GM23248 (cell line): Measurements from ENCODE around the gene CGB3. TPM values are rescaled to one million over a fixed set of nuclear protein-coding genes. Genes with fewer than 3 reads are reported as not detected.

ENCODE experiments used
- DNase-seq: peaks from one replicate; pipeline ENCODE4 v3.0.0-alpha.2; 2015
- H2AFZ ChIP-seq: fragments of 200-600 bp; sonication (generic); 2 replicates; pipeline ENCODE4 v1.6.1; 2016; ENCODE audit warnings: antibody characterized with exemption
- H3F3A ChIP-seq: fragments of 200-600 bp; sonication (generic); 2 replicates; pipeline ENCODE4 v1.6.1; 2016; ENCODE audit warnings: mild to moderate bottlenecking, antibody characterized with exemption, mixed run types; ENCODE audit not compliant: insufficient read depth
- H3K27ac ChIP-seq: fragments of 200-600 bp; sonication (generic); 2 replicates; pipeline ENCODE4 v1.5.1; 2016; ENCODE audit warnings: mild to moderate bottlenecking
- H3K27me3 ChIP-seq: fragments of 200-600 bp; sonication (generic); replicated peaks from 2 replicates; pipeline ENCODE4 v1.6.1; 2016; ENCODE audit warnings: mild to moderate bottlenecking; ENCODE audit not compliant: insufficient read depth
- H3K36me3 ChIP-seq: fragments of 200-600 bp; sonication (generic); 2 replicates; pipeline ENCODE4 v1.6.1; 2016; ENCODE audit warnings: low read depth, mild to moderate bottlenecking
- H3K4me1 ChIP-seq: fragments of 200-600 bp; sonication (generic); 2 replicates; pipeline ENCODE4 v1.6.1; 2016; ENCODE audit warnings: mild to moderate bottlenecking; ENCODE audit not compliant: insufficient read depth
- H3K4me2 ChIP-seq: fragments of 200-600 bp; sonication (generic); one replicate; pipeline ENCODE4 v1.6.1; 2016; ENCODE audit warnings: mild to moderate bottlenecking; ENCODE audit not compliant: unreplicated experiment
- H3K4me3 ChIP-seq: fragments of 200-600 bp; sonication (generic); 2 replicates; pipeline ENCODE4 v1.5.1; 2016; ENCODE audit warnings: mild to moderate bottlenecking
- H3K79me2 ChIP-seq: fragments of 200-600 bp; sonication (generic); 2 replicates; pipeline ENCODE4 v1.6.1; 2016; ENCODE audit warnings: mild to moderate bottlenecking; ENCODE audit not compliant: insufficient read depth
- H3K9ac ChIP-seq: fragments of 200-600 bp; sonication (generic); 2 replicates; pipeline ENCODE4 v1.6.1; 2016; ENCODE audit warnings: mild to moderate bottlenecking
- H3K9me2 ChIP-seq: fragments of 200-600 bp; sonication (generic); 2 replicates; pipeline ENCODE4 v1.6.1; 2016; ENCODE audit warnings: mixed run types, mild to moderate bottlenecking, moderate library complexity; ENCODE audit not compliant: insufficient read depth
- H3K9me3 ChIP-seq: fragments of 200-600 bp; sonication (generic); one replicate; pipeline ENCODE4 v1.6.1; 2017; ENCODE audit warnings: low read depth
- H4K20me1 ChIP-seq: fragments of 200-600 bp; sonication (generic); 2 replicates; pipeline ENCODE4 v1.6.0; 2016; ENCODE audit not compliant: insufficient read depth
- EZH2 ChIP-seq: fragments of 200-600 bp; sonication (generic); IDR thresholded peaks from 2 replicates; pipeline ENCODE4 v1.6.1; 2018; ENCODE audit warnings: antibody characterized with exemption, mild to moderate bottlenecking; ENCODE audit not compliant: insufficient read depth, poor library complexity, severe bottlenecking
- EZH2phosphoT487 ChIP-seq: fragments of 200-600 bp; sonication (generic); IDR thresholded peaks from 2 replicates; pipeline ENCODE4 v1.6.1; 2018; ENCODE audit warnings: antibody characterized with exemption, moderate library complexity, mild to moderate bottlenecking, low read depth; ENCODE audit not compliant: insufficient read depth
- WGBS, 2 experiments: methylation state at CpG; one replicate each; pipeline ENCODE4 v1.1.6; 2015 to 2017; ENCODE audit warnings: low lambda C conversion rate in 2 of 2, low coverage in 1 of 2; ENCODE audit errors: missing lambda C conversion rate in 2 of 2; 5-methylcytosine and 5-hydroxymethylcytosine counted together
- in situ Hi-C: fragments of 300-500 bp; cut with MboI; formaldehyde crosslinking; loops from 2 replicates; pipeline ENCODE4 v1.15.0; 2020
- polyA plus RNA-seq: library from polyadenylated mRNA; unstranded; fragments of >200 nt; fragmentation: Nextera tagmentation; extraction: Ambion mirVana; gene quantifications from 2 replicates; pipeline ENCODE4 v1.2.1, GENCODE V29; 2016
- total RNA-seq: library from RNA; depleted of rRNA; stranded (reverse); fragments of >200 nt; shearing (Covaris generic); gene quantifications from 2 replicates; pipeline ENCODE4 v1.2.3, GENCODE V29; 2014

Gene CGB3
- total and polyA plus RNA-seq, 2 experiments from 2014 or later: 0.76 TPM; not detected in 1

GRCh38 chr19:49014123-49014869 lies 9.8 kb downstream of the CGB3 start:
- Histone ChIP-seq H4K20me1 (no peaks in the 10 kb centered on the region), H3K27ac (no peak overlapping the region), H3K4me1 (peaks cover 9% of the 10 kb centered on the region), H3K79me2 (no peaks in the 10 kb centered on the region), H2AFZ (no peak overlapping the region), H3K9me2 (no peaks in the 10 kb centered on the region), H3K27me3 (no peaks in the 10 kb centered on the region), H3K4me2 (no peak overlapping the region), H3F3A (no peaks in the 10 kb centered on the region), H3K4me3 (no peak overlapping the region), H3K9ac (no peak overlapping the region), H3K9me3 (no peaks in the 10 kb centered on the region), H3K36me3 (no peaks in the 10 kb centered on the region)
- no peak for TF ChIP-seq EZH2
- TF ChIP-seq EZH2phosphoT487: no peak
- WGBS, 2 experiments: 89 to 91% methylated on average over 29 to 32 of the region's 32 CpGs
- DNase-seq: peak; percentile 23
- in situ Hi-C loops: no loop called here

DNA sequence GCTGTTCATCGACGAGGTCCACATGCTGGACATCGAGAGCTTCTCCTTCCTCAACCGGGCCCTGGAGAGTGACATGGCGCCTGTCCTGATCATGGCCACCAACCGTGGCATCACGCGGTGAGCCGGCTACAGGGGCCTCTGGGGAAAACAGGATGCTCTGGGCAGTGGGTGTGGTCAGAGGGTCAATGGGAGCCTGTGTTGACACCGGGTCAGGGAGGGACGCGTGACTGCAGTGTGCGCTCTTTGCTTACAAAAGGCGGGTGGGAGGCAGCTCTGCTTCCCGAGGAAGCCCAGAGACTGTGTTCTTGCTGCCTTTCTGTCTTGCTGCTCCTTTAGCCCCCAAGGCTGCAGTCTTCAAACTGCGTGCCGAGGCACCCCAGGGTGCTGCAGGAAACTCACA lies 12.9 kb downstream of the CGB3 start:
- no peak for DNase-seq
- peaks cover 3% of the 10 kb centered on the region; the same call in 1 of the 2 replicates for H3K36me3 ChIP-seq

DNA sequence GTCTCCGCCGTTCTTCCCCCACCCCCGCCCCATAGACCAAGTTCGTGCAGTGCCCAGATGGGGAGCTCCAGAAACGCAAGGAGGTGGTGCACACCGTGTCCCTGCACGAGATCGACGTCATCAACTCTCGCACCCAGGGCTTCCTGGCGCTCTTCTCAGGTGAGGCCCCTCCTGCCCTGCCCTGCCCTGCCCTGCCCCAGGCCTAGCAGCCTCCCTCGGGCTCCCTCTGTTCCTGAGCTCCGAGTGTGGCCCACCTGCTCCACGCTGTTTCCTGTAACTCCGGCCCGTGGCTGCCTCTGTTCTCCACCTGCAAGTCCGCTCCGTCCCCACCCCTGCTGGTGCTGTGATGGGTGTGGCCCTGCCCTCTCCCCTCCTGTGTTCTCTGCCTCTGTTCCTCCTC lies 13.7 kb downstream of the CGB3 start:
- Histone ChIP-seq H3K4me3 (no peak overlapping the region), H3K4me2 (no peak overlapping the region), H3F3A (no peaks in the 10 kb centered on the region), H3K9ac (no peak overlapping the region), H3K9me2 (no peaks in the 10 kb centered on the region), H3K36me3 (peaks cover 3% of the 10 kb centered on the region; the same call in 1 of the 2 replicates), H4K20me1 (no peaks in the 10 kb centered on the region), H3K9me3 (no peaks in the 10 kb centered on the region), H3K27me3 (no peaks in the 10 kb centered on the region), H3K27ac (no peak overlapping the region), H3K79me2 (no peaks in the 10 kb centered on the region), H3K4me1 (no peaks in the 10 kb centered on the region), H2AFZ (no peak overlapping the region)
- in situ Hi-C loops: no loop called here
- WGBS, 2 experiments: 80 to 86% methylated on average over 15 to 18 of the region's 18 CpGs
- TF ChIP-seq EZH2phosphoT487 (no peak), EZH2 (no peak)
- DNase-seq: no peak

More for the DNA sequence above, 12.9 kb downstream of the CGB3 start:
- H3K27ac ChIP-seq: no peak overlapping the region
- 82 to 92% methylated on average over 12 to 17 of the region's 17 CpGs for WGBS, 2 experiments
- no peaks in the 10 kb centered on the region for H3K9me2 ChIP-seq
- TF ChIP-seq EZH2 (no peak), EZH2phosphoT487 (no peak)
- H4K20me1 ChIP-seq: no peaks in the 10 kb centered on the region
- no peaks in the 10 kb centered on the region for H3K27me3 ChIP-seq
- no peak overlapping the region for H3K4me2 ChIP-seq
- H3K9me3 ChIP-seq: no peaks in the 10 kb centered on the region
- H3K9ac ChIP-seq: no peak overlapping the region
- no peak overlapping the region for H3K4me3 ChIP-seq
- in situ Hi-C loops: no loop called here
- H3F3A ChIP-seq: no peaks in the 10 kb centered on the region
- no peaks in the 10 kb centered on the region for H3K4me1 ChIP-seq
- H3K79me2 ChIP-seq: no peaks in the 10 kb centered on the region
- H2AFZ ChIP-seq: no peak overlapping the region

- no peak for TF ChIP-seq EZH2phosphoT487
- TF ChIP-seq EZH2: no peak
- Histone ChIP-seq H3K4me2 (no peak overlapping the region), H3F3A (no peaks in the 10 kb centered on the region), H3K79me2 (no peaks in the 10 kb centered on the region), H2AFZ (no peak overlapping the region), H3K9ac (no peak overlapping the region), H3K9me2 (no peaks in the 10 kb centered on the region), H3K36me3 (peaks cover 3% of the 10 kb centered on the region; the same call in 1 of the 2 replicates), H4K20me1 (no peaks in the 10 kb centered on the region), H3K4me3 (no peak overlapping the region), H3K9me3 (no peaks in the 10 kb centered on the region), H3K4me1 (no peaks in the 10 kb centered on the region), H3K27ac (no peak overlapping the region), H3K27me3 (no peaks in the 10 kb centered on the region)
- in situ Hi-C loops: no loop called here
- WGBS, 2 experiments: 88 to 91% methylated on average over 17 to 18 of the region's 18 CpGs
- no peak for DNase-seq
Measured at GRCh38 chr19:49009828-49010227, 14.3 kb downstream of the CGB3 start.
